NCI-H446 treated with DMSO at 0.1 percent for 48 hours (cell line): ENCODE data around the gene TMEM131L.
"Not testable (repeated sequence)": the region's sequence is repeated elsewhere in the genome, so short reads cannot be mapped to it uniquely, and the experiment has no call there.

Source experiments
- DNase-seq: peaks from one replicate; lab custom pipeline; 2025; lab: John Stamatoyannopoulos, UW

Gene TMEM131L

GRCh38 chr4:153449338-153449737 lies 16.8 kb upstream of the TMEM131L start:
- DNase-seq = no peak

DNA sequence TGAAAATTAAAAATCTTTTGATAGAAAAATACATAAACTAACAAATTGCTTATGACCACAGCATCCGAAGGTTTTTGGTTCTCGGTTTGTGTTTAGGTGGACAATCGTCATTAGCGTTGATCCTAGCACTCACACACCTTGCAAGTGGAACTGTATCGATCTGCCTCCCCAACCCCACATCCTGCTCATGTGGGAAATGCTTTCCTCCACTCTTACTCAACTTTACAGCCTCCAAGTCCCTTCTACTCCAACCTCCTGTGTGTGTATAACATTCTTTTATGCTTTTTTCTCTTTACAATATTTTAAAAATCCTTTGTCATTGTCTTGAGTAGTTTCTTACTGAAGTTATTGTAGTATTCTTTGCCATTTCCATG lies 15.6 kb upstream of the TMEM131L start:
- no peak for DNase-seq

DNA sequence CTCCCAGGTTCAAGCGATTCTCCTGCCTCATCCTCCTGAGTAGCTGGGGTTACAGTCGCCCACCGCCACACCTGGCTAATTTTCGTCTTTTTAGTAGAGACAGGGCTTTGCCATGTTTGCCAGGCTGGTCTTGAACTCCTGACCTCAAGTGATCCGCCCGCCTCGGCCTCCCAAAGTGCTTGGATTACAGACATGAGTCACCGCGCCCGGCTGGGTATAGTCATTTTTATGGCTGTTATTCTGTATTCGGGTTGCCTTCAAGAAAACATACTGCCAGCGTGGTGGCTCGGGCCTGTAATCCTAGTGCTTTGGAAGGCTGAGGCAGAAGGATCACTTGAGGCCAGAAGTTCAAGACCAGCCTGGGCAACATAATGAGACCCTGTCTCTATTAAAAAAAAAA lies 15.0 kb upstream of the TMEM131L start:
- not testable (repeated sequence) for DNase-seq

DNA sequence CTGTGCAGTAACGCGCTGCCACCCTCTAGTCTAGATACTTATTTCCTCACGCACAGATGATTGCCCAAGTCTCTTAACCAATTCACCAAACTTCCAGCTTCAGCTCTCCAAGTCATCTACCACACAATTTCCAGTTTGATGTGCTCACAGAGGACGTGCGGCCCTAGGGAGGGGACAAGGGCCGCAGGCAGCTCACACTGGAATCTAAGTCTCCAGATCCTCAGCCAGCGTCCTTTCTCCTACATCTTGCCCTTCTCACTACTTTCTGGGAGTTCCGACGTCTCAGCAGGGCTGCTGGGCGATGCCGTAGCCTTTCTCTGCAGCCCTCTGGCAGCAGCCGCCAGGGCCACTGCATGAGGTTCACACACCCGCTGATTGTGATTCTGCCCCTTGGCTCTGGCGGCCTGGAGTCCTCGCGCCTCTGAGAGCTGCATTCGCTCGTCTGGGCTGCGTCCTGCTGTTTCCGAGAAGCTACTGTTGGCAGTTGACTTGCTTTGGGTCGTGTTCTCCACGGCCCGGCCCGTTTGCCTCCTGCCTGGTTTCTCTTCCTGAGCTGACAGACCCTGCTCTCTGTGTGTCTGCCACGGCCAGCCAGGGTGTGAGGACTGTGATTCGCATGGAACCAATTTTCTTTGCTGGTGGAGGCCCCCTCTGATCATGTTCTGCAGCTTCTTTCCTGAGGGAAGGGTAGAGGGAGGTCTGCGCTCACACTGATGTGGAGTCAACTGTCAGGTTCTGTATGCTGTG lies 14.1 kb upstream of the TMEM131L start:
- DNase-seq = no peak

DNA sequence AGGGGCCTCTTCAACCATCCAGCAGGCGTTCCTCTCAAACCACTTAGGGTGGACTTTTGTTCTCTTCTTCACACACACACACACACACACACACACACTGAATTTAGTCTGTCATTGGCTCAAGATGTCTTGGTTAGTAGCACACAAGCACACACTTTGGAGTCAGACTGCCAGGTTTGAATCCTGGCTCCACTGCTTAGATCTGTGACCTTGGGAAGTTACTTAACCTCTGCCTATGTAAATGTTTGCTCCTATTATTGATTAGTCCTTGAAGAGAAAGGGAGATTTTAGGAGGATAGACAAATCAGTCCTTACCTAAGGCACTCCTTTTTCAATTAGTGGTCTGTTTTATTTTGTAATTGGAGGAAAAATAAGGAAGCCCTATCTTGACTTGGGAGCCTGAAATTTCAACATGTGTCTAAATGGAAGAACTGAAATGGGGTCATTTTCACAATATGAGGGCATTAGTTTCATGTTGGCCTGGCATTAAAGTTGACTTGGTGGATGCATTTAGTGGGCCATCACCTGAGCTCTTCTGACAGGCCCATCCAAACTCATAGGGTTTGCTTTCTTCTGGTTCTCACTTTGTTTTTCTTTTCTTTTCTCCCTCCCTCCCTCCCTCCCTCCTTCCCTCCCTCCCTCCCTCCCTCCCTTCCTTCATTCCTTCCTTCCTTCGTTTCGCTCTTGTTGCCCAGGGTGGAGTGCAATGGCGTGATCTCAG lies 13.3 kb upstream of the TMEM131L start:
- no peak for DNase-seq

GRCh38 chr4:153453402-153453801 lies 12.8 kb upstream of the TMEM131L start:
- DNase-seq = no peak

DNA sequence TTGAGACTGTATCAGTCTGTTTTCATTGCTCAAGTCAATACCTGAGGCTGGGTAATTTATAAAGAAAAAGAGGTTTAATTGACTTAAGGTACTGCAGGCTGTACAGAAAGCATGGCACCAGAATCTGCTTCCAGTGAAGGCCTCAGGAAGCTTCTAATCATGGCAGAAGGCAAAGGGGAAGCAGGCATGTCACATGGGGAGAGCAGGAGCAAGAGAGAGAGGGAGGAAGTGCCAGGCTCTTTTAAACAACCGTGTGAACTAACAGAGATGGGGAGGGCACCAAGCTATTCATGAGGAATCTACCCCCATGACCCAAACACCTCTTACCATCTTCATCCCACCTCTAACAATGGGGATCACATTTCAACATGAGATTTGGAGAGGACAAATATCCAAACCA lies 7.2 kb upstream of the TMEM131L start:
- DNase-seq = no peak

DNA sequence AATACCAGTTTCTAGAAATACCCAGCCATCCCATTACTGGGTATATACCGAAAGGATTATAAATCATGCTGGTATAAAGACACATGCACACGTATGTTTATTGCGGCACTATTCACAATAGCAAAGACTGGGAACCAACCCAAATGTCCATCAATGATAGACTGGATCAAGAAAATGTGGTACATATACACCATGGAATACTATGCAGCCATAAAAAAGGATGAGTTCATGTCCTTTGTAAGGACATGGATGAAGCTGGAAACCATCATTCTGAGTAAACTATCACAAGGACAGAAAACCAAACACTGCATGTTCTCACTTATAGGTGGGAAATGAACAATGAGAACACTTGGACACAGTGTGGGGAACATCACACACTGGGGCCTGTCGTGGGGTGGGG lies 4.6 kb upstream of the TMEM131L start:
- DNase-seq = not testable (repeated sequence)

GRCh38 chr4:153464068-153464467 lies 2.1 kb upstream of the TMEM131L start:
- no peak for DNase-seq

GRCh38 chr4:153465140-153465539 lies 1.0 kb upstream of the TMEM131L start:
- DNase-seq = no peak

DNA sequence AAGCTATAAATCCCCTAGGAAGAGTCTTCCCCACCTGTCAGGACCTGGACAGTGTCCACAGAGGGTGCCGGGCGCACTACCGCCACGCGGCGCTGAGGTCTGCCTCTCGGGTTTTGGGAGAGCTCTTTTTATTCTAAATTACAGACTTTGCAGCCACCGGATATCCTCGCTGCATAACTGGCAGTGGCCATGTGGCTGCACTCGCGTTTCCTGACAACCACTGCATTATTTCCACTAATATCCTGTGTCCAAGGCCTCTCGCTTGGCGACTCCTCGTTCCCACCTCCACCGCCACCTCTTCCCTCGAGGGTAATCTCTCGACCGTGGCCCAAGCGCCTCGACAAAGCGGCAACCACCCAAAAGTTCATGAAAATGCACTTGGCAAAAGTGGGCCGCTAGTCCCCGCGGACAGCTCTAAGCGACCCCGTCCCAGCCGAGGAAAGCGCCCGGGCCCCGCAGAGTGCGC lies 512 bp upstream of the TMEM131L start:
- DNase-seq = no peak

- DNase-seq = no peak
These were observed 1.1 kb downstream of the TMEM131L start for GRCh38 chr4:153466949-153467896.

GRCh38 chr4:153467897-153468262 lies 1.7 kb downstream of the TMEM131L start:
- DNase-seq = no peak

- no peak for DNase-seq
These were observed 2.4 kb downstream of the TMEM131L start for GRCh38 chr4:153468587-153468986.

DNA sequence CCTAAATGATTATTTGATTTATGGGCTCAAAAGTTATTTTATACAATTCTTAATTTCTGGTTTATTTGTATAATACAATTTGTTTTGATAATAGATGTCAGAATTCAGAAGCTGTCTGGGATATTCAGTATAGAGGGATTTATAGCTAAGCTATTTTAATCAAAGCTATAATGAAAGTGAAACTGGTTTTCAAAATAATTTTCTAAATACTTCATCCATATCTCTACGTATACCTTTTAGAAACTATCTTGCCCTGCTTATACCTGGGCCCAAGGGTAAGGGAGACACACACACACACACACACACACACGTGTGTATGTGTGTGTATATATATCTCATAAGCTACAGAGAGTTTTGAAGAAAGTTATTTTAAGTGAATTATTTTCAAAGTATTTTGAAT lies 2.9 kb downstream of the TMEM131L start:
- DNase-seq = no peak

GRCh38 chr4:153471071-153471697 lies 5.0 kb downstream of the TMEM131L start:
- not testable (repeated sequence) for DNase-seq

DNA sequence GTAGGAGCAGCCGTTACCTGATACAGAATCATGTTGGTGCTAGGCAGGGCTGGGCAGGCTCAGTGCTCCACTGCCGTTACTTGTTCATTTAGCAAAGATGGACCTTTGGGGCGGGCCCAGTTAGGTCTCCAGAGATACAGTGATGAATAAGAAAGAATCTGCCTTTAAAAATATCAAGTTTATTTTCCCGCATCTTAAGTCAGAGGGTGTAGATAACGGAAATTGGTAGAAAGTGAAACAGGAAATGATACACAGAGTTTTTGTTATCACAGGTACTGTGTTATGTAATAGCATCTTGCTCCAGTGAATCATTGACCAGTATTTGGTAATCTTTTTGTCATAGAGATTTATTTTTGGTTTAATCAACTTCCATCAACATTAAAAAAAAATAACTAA lies 5.5 kb downstream of the TMEM131L start:
- DNase-seq = no peak

GRCh38 chr4:153472122-153473037 lies 6.2 kb downstream of the TMEM131L start:
- no peak for DNase-seq

DNA sequence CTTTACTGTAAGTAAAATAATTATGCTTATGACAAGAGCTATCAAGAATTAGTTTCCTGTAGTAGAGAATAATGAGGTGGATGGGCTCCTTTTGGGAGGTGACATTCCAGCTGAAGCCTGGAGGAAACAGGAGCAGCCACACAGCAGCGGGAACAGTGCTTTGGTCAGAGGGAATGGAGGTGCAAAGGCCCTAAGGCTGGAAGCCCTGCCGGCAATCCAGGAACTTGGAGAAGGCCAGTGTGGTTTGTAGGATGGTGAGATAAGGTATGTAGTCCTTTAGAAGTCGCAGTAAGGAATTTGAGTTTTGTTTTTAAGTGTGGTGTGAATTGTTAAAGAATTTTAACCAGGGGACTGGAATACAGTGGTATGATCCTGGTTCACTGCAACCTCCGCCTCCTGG lies 8.1 kb downstream of the TMEM131L start:
- no peak for DNase-seq

GRCh38 chr4:153476829-153477574 lies 10.8 kb downstream of the TMEM131L start:
- no peak for DNase-seq
